GM21526 (cell line): ENCODE measurements around the gene GAPVD1.
"Not testable (repeated sequence)": the region's sequence is repeated elsewhere in the genome, so short reads cannot be mapped to it uniquely, and the experiment has no call there.

Experiments
- ATAC-seq: cut with Tn5 transposase; IDR thresholded peaks from one replicate; pipeline ENCODE4 v1.9.1; 2021; ENCODE audit warnings: moderate library complexity; ENCODE audit not compliant: unreplicated experiment, low FRiP score

Gene GAPVD1, protein sequence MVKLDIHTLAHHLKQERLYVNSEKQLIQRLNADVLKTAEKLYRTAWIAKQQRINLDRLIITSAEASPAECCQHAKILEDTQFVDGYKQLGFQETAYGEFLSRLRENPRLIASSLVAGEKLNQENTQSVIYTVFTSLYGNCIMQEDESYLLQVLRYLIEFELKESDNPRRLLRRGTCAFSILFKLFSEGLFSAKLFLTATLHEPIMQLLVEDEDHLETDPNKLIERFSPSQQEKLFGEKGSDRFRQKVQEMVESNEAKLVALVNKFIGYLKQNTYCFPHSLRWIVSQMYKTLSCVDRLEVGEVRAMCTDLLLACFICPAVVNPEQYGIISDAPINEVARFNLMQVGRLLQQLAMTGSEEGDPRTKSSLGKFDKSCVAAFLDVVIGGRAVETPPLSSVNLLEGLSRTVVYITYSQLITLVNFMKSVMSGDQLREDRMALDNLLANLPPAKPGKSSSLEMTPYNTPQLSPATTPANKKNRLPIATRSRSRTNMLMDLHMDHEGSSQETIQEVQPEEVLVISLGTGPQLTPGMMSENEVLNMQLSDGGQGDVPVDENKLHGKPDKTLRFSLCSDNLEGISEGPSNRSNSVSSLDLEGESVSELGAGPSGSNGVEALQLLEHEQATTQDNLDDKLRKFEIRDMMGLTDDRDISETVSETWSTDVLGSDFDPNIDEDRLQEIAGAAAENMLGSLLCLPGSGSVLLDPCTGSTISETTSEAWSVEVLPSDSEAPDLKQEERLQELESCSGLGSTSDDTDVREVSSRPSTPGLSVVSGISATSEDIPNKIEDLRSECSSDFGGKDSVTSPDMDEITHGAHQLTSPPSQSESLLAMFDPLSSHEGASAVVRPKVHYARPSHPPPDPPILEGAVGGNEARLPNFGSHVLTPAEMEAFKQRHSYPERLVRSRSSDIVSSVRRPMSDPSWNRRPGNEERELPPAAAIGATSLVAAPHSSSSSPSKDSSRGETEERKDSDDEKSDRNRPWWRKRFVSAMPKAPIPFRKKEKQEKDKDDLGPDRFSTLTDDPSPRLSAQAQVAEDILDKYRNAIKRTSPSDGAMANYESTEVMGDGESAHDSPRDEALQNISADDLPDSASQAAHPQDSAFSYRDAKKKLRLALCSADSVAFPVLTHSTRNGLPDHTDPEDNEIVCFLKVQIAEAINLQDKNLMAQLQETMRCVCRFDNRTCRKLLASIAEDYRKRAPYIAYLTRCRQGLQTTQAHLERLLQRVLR (N-terminal part only)

DNA sequence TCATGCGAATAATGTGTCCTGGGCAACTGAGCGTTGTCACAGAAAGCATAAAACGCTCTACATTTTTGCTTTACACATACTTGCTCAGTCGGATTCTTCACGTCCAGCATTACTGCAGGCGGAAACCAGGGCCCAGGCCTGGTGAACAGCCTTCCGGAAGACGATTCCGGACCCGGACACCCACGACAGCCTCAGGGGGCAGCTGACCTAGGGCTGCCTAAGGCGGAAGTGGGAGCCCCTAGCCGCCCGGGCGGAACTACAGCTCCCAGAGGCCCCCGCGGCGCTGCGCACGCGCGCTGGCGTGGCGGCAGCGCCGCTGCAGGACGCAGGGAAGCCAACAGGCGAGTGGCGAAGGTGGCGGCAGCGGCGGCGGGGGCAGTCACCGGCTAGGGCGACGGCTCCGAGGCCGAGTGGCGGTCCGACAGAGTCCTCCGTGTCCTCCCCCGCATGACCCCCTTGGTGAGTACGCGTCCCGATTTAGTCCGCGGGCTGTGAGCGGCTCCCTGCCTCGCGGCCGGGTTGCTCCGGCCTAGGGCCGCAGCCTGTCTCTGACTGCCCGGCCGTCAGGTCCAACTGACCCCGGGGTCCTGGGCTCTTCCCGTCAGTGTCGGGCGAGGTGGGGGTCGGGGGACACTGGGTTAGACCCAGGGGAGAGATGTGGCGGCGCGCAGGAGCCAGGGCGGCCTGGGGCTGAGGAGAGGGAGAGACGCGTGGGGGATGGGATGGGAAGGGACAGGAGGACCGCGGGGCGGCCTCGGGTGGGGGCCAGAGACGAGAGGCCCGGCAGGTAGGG, at the start of gene GAPVD1:
Gene GAPVD1 (plus strand): TSS at position 326 of the 793 bp plus-strand sequence. CDS start 37,096 bp downstream, outside the sequence.
- ATAC-seq, result peak; percentile 86

DNA sequence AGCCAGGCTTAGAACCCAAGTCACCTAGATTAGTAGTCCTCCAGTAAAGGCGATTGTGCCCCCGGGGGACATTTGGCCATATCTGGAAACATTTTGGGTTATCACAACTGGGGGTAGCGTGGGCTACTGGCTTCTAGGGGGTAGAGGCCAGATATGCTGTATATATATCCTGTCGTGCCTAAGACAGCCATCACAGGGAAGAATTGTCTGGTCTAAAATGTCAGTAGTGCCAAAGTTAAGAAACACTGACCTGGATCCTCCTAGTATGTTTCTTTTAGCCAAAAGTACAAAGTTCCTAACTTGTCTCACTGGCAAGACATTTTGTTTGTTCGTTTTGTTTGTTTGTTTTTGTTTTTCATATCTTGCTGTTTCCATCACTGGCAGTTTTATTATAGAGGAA, 47.4 kb upstream of the GAPVD1 start:
- no peak for ATAC-seq

DNA sequence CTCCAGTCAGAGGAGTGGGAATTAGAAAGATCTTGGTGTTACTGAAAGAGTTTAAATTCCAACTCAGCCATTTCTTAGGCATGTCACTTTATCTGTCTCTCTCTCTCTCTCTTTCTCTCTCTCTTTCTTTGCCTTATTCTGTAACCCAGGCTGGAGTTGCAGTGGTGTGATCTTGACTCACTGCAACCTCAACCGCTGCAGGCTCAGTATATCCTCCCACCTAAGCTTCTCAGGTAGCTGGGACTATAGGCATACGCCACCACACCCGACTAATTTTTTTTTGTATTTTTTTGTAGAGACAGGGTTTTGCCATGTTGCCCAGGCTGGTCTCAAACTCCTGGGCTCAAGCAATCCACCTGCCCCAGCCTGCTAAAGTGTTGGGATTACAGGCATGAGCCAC, 43.0 kb upstream of the GAPVD1 start:
- no peak for ATAC-seq

DNA sequence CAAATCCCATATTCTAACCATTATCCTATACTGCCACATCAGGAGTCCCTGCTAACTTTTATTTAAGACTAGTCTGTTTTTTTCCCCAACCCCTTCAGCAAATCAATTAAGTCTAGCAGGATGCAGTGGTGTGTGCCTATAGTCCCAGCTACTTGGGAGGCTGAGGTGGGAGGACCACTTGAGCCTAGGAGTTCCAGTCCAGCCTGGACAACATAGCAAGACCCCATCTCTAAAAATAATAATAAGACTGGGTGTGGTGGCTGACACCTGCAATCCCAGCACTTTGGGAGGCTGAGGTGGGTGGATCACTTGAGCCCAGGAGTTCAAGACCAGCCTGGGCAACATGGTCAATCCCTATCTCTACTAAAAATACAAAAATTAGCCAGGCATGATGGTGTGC, 36.8 kb upstream of the GAPVD1 start:
- not testable (repeated sequence) for ATAC-seq

DNA sequence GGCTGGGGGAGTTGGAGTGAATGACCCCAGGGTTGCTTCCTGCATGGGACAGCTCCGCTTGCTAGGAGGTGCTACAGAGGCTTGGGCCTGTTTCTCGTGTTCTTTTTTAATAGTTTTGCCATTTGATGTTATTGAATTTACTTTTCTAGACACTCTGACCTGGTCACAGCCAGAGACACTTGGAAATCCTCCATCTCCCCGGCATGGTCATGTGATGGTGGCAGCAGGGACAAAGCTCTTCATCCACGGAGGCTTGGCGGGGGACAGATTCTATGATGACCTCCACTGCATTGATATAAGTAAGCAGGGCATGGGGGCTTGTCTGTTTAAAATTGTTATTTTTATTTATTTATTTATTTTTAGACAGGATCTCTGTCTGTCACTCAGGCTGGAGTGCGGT, 33.9 kb upstream of the GAPVD1 start:
- no peak for ATAC-seq

DNA sequence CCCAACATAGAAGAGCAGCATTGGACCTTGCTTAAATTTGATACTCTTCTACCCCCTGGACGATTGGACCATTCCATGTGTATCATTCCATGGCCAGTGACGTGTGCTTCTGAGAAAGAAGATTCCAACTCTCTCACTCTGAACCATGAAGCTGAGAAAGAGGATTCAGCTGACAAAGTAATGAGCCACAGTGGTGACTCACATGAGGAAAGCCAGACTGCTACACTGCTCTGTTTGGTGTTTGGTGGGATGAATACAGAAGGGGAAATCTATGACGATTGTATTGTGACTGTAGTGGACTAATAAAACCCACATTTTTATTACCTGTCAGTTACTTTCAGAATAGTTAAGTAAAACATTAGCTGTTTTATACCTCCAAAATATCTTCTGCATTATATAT, 27.9 kb upstream of the GAPVD1 start:
- ATAC-seq, result no peak

DNA sequence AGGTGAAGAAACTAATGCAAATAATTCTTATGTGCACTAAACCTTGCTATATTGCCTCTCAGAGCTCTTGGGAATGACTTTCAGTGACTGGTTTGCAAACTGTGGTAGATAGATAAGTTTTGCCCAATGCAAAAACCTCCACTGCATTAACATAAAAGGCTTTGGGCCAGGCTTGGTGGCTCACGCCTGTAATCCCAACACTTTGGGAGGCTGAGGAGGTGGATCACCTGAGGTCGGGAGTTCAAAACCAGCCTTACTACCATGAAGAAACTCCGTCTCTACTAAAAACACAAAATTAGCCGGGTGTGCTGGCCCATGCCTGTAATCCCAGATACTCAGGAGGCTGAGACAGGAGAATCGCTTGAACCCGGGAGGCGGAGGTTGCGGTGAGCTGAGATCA, 27.5 kb upstream of the GAPVD1 start:
- ATAC-seq, result not testable (repeated sequence)

DNA sequence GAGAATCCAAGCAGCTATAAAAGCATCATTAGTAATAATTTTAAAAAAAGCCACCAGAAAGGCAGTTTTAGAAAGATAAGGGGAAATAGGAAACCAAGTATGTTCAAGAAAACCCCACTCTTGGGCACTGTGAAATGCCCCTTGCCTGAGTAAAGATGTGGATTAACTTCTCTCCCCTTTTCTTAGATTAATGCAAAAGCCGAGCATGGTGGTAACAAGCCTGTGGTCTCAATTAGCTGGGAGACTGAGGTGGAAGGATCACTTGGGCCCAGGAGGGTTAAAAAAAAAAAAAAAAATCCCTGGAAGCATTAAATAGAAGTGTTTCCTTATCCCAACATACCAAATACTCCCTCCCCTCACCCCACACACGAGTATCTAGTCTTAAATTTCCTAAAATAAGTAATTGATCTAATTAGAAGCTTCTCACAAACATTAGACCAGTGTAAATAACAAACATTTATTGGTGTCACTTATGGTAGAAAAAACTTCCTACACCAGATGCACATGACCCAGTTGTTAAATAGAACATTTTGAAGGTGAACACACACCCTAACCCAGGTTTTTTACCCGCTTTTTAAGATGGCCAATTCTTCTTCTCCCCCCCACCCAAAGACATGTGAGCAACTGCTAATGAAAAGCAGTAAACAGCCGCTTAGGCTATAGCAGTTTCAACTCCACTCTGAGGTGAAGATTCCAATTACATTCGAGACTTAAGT, 25.7 kb upstream of the GAPVD1 start:
- ATAC-seq, result no peak

DNA sequence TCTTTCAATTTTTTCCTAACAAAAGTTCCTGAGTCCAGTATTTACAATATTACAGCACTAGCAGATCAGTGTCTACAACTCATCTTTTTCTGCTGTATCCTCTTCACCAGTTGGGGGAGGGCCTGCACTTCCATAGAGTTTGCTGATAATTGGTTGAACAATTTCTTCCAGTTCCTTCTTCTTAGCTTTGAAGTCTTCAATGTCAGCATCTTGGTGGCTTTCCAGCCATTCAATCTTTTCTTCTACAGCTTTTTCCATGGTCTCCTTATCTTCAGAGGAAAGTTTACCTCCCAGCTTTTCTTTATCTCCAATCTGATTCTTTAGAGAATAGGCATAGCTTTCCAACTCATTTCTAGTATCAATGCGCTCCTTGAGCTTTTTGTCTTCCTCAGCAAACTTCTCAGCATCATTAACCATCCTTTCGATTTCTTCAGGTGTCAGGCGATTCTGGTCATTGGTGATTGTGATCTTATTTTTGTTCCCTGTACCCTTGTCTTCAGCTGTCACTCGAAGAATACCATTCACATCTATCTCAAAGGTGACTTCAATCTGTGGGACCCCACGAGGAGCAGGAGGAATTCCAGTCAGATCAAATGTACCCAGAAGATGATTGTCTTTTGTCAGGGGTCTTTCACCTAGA, 25.0 kb upstream of the GAPVD1 start:
- not testable (repeated sequence) for ATAC-seq

DNA sequence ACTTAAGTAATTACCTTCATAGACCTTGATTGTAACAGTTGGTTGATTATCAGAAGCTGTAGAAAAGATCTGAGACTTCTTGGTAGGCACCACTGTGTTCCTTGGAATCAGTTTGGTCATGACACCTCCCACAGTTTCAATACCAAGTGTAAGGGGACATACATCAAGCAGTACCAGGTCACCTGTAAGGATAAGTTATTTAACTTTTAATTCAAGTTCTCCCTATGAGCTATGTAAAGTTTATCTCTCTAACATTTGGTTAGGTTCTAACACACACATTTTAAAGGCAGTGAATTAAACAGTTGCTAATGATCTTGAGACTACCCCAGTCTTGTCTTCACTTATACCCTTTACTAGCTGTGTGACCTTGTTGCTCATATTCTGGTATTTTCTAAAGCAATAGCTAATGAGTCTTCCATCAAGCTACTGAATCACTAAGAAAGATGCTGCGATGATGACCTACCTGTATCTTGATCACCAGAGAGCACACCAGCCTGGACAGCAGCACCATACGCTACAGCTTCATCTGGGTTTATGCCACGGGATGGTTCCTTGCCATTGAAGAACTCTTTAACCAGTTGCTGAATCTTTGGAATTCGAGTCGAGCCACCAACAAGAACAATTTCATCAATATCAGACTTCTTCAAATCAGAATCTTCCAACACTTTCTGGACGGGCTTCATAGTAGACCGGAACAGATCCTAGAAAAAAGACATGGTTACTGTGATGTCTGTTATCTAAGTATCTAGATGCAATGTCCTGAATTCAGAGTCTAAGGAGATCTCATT, 23.3 kb upstream of the GAPVD1 start:
- ATAC-seq, result no peak

DNA sequence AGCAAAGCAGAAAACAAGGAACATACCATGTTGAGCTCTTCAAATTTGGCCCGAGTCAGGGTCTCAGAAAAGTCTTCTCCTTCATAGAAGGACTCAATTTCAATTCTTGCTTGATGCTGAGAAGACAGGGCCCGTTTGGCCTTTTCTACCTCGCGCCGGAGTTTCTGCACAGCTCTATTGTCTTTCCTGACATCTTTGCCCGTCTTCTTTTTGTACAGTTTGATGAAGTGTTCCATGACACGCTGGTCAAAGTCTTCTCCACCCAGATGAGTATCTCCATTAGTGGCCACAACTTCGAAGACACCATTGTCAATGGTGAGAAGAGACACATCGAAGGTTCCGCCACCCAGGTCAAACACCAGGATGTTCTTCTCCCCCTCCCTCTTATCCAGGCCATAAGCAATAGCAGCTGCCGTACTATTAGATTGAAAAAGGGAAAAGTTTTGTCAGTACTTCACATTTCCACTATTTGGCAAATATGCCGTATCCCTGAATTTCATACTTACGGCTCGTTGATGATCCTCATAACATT, 22.6 kb upstream of the GAPVD1 start:
- no peak for ATAC-seq

DNA sequence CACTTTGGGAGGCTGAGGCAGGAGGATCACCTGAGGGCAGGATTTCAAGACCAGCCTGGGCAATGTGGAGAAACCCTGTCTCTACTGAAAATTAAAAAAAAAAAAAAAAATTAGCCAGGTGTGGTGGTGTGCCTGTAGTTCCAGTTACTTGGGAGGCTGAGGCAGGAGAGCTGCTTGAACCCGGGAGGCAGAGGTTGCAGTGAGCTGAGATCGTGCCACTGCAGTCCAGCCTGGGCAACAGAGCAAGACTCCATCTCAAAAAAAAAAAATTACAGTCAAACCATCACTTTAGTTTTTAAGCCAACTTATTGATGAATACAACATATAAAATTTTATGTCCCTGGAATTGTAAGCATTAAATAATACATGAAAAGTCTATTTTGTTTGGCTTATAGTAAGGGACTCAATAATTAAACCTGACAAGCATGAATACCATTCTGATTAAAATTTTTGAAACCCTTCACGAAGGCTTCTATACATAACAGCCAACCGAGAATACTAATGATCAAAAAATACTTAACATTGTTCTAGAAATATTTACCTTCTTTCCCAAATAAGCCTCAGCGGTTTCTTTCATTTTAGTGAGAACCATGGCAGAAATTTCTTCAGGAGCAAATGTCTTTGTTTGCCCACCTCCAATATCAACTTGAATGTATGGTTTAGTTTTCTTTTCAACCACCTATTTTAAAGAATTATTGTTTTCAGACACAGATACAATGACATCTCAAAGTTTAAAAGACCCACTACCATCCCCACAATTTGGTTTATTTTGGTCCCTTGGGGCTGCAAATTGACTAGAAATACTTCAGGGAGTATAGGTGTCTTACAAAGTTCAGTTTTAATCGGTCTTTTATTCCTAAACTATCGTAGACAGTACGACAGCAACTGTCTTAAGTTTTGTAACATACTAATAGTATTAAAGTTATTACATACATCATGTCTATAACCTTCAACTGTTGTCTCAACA, 21.7 kb upstream of the GAPVD1 start:
- no peak for ATAC-seq

DNA sequence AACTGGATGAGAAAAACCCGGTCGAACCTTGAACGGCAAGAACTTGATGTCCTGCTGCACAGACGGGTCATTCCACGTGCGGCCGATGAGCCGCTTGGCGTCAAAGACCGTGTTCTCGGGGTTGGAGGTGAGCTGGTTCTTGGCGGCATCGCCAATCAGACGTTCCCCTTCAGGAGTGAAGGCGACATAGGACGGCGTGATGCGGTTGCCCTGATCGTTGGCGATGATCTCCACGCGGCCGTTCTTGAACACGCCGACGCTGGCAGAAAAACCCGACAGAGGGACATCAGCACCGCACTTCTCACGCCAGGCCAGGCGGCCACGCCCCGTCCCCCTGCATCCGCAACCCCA, 21.0 kb upstream of the GAPVD1 start:
- ATAC-seq, result peak; percentile 1

DNA sequence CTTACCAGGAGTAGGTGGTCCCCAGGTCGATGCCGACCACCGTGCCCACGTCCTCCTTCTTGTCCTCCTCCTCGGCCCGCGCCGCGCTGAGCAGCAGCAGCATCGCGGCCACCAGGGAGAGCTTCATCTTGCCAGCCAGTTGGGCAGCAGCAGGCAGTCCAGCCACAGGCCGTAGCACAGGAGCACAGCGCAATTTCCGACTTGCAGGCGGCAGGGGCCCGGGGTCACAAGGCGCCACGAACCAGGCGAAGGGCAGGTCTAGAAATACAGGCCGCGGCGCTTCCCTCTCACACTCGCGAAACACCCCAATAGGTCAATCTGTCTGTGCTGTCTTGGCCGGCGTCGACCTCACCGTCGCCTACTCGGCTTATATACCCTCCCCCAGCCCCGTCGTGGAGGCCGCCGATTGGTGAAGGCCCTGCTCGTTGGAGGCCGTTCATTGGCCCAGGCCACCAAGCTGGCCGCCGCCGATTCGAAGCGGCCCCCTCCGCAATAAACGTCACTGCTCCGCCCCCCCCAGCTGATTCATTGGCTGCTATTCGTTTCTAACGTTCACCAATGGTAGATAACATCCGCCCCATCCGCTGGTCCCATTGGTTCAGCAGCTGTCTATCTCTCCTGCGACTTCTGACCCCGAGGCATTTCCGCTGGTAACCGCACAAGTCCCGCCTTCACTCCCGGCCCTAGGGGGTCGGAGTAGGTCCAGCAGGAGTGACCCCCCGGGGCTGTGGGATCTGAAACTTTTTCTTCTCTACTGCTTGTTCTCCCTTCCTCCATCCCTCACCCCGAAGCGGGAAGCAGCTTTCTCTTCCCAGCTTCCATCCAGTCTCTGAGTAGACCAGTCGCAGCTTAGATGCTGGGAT, 20.4 kb upstream of the GAPVD1 start, which contains the start of gene HSPA5:
Gene HSPA5 (minus strand): TSS at position 344 of the 863 bp plus-strand sequence. CDS start 217 bp downstream, at position 127.
- ATAC-seq, result peak; percentile 88

DNA sequence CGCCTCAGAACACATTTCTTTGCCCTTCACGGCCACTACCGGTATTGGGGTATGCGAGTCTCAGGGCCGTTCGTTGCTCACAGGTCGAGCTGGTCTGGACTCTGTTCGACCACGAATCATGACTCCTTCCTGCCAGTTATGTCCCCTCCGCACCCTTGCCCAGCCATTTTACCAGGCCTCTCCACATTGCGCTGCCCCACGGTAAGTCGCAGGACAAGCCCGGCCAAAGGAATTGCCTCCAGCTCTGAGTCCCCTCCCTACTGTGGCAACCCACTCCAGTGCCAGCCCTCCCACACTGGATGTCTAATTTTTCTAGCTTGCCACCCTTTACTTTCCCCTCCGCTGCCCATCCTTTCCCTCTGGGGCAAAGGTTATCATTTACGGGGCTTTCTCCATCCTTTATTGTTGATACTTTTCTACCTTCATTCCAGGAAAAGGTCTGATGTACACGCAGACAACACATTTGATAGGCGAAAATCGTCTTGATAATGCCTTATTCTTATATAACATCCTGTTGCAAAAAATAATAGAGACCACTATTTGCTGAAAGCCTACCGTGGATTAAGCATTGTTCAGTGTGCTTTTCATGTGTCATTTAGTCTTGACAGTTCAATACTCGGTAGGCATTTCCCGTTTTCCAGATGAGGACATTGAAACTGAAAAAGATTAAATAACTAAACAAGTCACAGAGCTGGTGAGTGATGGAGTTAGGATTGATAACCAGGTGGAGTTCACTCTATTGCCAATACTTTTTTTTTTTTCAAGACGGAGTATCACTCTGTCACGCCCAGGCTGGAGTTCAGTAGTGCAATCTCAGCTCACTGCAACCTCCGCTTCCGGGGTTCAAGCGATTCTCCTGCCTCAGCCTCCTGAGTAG, 19.5 kb upstream of the GAPVD1 start:
- peak; percentile 15 for ATAC-seq
